Upper lobe of left lung (tissue), 4 donors: Measurements from ENCODE around the gene MAP3K6.

Experiments
- POLR2A ChIP-seq, 4 donors: fragments of 450-650 bp; IDR thresholded peaks; one replicate each; pipeline ENCODE4 v1.5.1; 2016 to 2017; ENCODE audit warnings: antibody characterized with exemption in 4 of 4, mild to moderate bottlenecking in 2 of 4
- TF ChIP-seq, protein P1 (sequence below), 6 experiments: fragments of 450-650 bp in 4 of 6; fragments of 200-600 bp in 2 of 6; sonication (generic) in 2 of 6; IDR thresholded peaks; one replicate each; pipeline ENCODE4 v1.5.1; 2016 to 2019; ENCODE audit warnings: antibody characterized with exemption in 6 of 6

DNA sequence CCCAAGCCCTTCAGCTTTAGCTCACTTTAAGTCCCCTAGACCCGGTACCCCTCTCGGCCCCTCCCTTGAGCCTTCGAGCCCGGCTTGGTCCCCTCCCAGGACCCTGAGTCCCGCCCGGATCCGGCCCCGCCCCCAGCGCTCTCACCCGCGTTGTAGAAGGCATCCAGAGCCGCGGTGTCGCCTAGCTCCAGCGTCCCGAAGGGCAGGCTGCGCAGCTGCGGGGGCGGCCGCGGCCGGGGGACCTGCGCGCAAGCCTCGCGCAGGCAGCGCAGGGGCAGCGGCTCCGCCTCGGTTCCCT, 699 bp downstream of the MAP3K6 start:
- TF ChIP-seq POLR2A (IDR thresholded peaks at IDR 0.05), result peak in 1 of 4 donors; percentile 16
- TF ChIP-seq, protein P1, sequence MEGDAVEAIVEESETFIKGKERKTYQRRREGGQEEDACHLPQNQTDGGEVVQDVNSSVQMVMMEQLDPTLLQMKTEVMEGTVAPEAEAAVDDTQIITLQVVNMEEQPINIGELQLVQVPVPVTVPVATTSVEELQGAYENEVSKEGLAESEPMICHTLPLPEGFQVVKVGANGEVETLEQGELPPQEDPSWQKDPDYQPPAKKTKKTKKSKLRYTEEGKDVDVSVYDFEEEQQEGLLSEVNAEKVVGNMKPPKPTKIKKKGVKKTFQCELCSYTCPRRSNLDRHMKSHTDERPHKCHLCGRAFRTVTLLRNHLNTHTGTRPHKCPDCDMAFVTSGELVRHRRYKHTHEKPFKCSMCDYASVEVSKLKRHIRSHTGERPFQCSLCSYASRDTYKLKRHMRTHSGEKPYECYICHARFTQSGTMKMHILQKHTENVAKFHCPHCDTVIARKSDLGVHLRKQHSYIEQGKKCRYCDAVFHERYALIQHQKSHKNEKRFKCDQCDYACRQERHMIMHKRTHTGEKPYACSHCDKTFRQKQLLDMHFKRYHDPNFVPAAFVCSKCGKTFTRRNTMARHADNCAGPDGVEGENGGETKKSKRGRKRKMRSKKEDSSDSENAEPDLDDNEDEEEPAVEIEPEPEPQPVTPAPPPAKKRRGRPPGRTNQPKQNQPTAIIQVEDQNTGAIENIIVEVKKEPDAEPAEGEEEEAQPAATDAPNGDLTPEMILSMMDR (IDR thresholded peaks at IDR 0.05), result no peak
